Cardiac muscle cell (in vitro differentiated cells and primary cell): ENCODE measurements around the gene CBX8. TPM values are rescaled to one million over a fixed set of nuclear protein-coding genes. Genes with fewer than 3 reads are reported as not detected.

Experiments used
- DNase-seq, 2 donors: peaks; one replicate each; pipeline versions ENCODE4 v3.0.0 to v3.0.0-alpha.2; 2010 to 2017; ENCODE audit warnings: low read depth in 1 of 2, low spot score in 1 of 2
- H3K27ac ChIP-seq: fragments of 200-600 bp; sonication (generic); 2 replicates; pipeline ENCODE4 v1.5.1; 2016
- H3K27me3 ChIP-seq: fragments of 200-600 bp; sonication (generic); 2 replicates; pipeline ENCODE4 v1.6.0; 2016; ENCODE audit warnings: control low read depth
- H3K36me3 ChIP-seq: fragments of 200-600 bp; sonication (generic); 2 replicates; pipeline ENCODE4 v1.5.1; 2016; ENCODE audit warnings: control low read depth
- H3K4me1 ChIP-seq: fragments of 200-600 bp; sonication (generic); 2 replicates; pipeline ENCODE4 v1.8.1; 2017; ENCODE audit warnings: low read depth, mild to moderate bottlenecking, mixed run types
- H3K4me3 ChIP-seq: fragments of 200-600 bp; sonication (generic); 2 replicates; pipeline ENCODE4 v1.5.1; 2016; ENCODE audit warnings: mild to moderate bottlenecking
- H3K9me3 ChIP-seq: fragments of 200-600 bp; sonication (generic); 2 replicates; pipeline ENCODE4 v1.5.1; 2017; ENCODE audit warnings: low read depth, mild to moderate bottlenecking, control low read depth
- CTCF ChIP-seq: IDR thresholded peaks from 2 replicates; pipeline ENCODE4 v1.5.1; 2012; ENCODE audit warnings: low read depth, mild to moderate bottlenecking, low read length
- polyA plus RNA-seq: library from polyadenylated mRNA; unstranded; fragments of >200 nt; fragmentation: Nextera tagmentation; extraction: Ambion mirVana; gene quantifications from 2 replicates; pipeline ENCODE4 v1.2.1, GENCODE V29; 2016
- total RNA-seq: library from RNA; depleted of rRNA; stranded (reverse); fragments of >200 nt; gene quantifications from 2 replicates; pipeline ENCODE4 v1.2.3, GENCODE V29; 2016

The CBX8 gene
- total and polyA plus RNA-seq, 2 experiments from 2014 or later, result 13.8 to 16.7 TPM

GRCh38 chr17:79801156-79802038 lies 4.5 kb upstream of the CBX8 start:
- Histone ChIP-seq H3K4me3 (peak overlapping the region; percentile 22), H3K27ac (no peak overlapping the region), H3K27me3 (peaks cover 87% of the 10 kb centered on the region), H3K4me1 (peaks cover 3% of the 10 kb centered on the region), H3K36me3 (no peaks in the 10 kb centered on the region), H3K9me3 (no peaks in the 10 kb centered on the region)
- no peak for DNase-seq
- no peak for TF ChIP-seq CTCF

GRCh38 chr17:79800325-79801155 lies 3.7 kb upstream of the CBX8 start:
- peaks cover 85% of the 10 kb centered on the region for H3K27me3 ChIP-seq
- DNase-seq, result peak in 1 of 2 donors; percentile 63
- H3K4me3 ChIP-seq, result peak overlapping the region; percentile 22
- peaks cover 3% of the 10 kb centered on the region for H3K4me1 ChIP-seq
- no peak overlapping the region for H3K27ac ChIP-seq
- no peak for TF ChIP-seq CTCF
- no peaks in the 10 kb centered on the region for H3K36me3 ChIP-seq
- no peaks in the 10 kb centered on the region for H3K9me3 ChIP-seq

GRCh38 chr17:79799538-79800324 lies 2.9 kb upstream of the CBX8 start:
- DNase-seq, result no peak
- Histone ChIP-seq H3K9me3 (no peaks in the 10 kb centered on the region), H3K27ac (no peak overlapping the region), H3K4me1 (peaks cover 3% of the 10 kb centered on the region), H3K36me3 (no peaks in the 10 kb centered on the region), H3K27me3 (peaks cover 85% of the 10 kb centered on the region), H3K4me3 (no peak overlapping the region)
- no peak for TF ChIP-seq CTCF

GRCh38 chr17:79799174-79799537 lies 2.3 kb upstream of the CBX8 start:
- TF ChIP-seq CTCF, result no peak
- Histone ChIP-seq H3K27ac (no peak overlapping the region), H3K27me3 (peaks cover 83% of the 10 kb centered on the region), H3K4me3 (no peak overlapping the region), H3K36me3 (no peaks in the 10 kb centered on the region), H3K4me1 (peaks cover 8% of the 10 kb centered on the region), H3K9me3 (no peaks in the 10 kb centered on the region)
- DNase-seq, result no peak

GRCh38 chr17:79798299-79799173 lies 1.7 kb upstream of the CBX8 start:
- Histone ChIP-seq H3K4me3 (peak overlapping the region; percentile 46), H3K27ac (no peak overlapping the region), H3K36me3 (no peaks in the 10 kb centered on the region), H3K27me3 (peaks cover 79% of the 10 kb centered on the region), H3K4me1 (peaks cover 14% of the 10 kb centered on the region), H3K9me3 (no peaks in the 10 kb centered on the region)
- TF ChIP-seq CTCF, result no peak
- no peak for DNase-seq
